ENCODE data around the gene LYZ.
A peak's percentile ranks its signal among the peaks of the same experiment; 100 is the strongest.
"Not testable (repeated sequence)": the region's sequence is repeated elsewhere in the genome, so short reads cannot be mapped to it uniquely, and the experiment has no call there.

The LYZ gene

GRCh38 chr12:69348162-69348938 is at the start of gene LYZ:
LYZ (plus strand) TSS chr12:69348381; CDS start chr12:69348409, 28 bp downstream.
- DNase-seq = peak in 1 of 2 donors; percentile 56

DNA sequence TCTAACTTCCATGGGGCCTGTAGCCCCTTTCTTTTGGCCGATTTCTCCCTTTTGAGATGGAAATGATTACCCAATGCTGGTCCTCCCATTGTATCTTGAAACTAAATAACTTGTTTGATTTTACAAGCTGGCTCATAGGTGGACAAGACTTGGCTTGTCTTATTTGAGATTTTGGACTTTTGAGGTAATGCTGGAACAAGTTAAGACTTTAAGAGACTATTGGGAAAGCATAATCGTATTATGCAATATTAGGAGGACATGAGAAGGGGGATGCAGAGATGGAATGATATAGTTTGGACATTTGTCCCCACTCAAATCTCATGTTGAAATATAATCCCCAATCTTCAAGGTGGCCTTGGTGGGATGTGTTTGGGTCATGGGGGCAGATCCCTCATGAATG is 49.2 kb upstream of the LYZ start:
- DNase-seq = no peak

- no peak for DNase-seq
Observed at GRCh38 chr12:69304284-69304683, 43.9 kb upstream of the LYZ start.

GRCh38 chr12:69309461-69309860 is 38.7 kb upstream of the LYZ start:
- no peak for DNase-seq

GRCh38 chr12:69313209-69313608 is 35.0 kb upstream of the LYZ start:
- no peak for DNase-seq

DNA sequence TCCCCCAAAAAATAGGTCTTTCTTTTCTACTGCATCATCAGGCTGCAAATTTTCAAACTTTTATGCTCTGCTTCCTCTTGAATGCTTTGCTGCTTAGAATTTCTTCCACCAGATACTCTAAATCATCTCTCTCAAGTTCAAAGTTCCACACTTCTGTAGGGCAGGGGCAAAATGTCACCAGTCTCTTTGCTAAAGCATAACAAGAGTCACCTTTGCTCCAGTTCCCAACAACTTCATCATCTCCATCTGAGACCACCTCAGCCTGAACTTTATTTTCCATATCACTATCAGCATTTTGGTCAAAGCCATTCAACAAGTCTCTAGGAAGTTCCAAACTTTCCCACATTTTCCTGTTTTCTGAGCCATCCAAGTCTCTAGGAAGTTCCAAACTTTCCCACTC is 31.4 kb upstream of the LYZ start:
- not testable (repeated sequence) for DNase-seq

- not testable (repeated sequence) for DNase-seq
Observed at GRCh38 chr12:69317233-69317632, 30.9 kb upstream of the LYZ start.

- DNase-seq = no peak
Observed at GRCh38 chr12:69318225-69318624, 30.0 kb upstream of the LYZ start.

- DNase-seq = no peak
Observed at GRCh38 chr12:69321351-69321750, 26.8 kb upstream of the LYZ start.

- DNase-seq = no peak
Observed at GRCh38 chr12:69324797-69325466, 23.2 kb upstream of the LYZ start.

- no peak for DNase-seq
Observed at GRCh38 chr12:69328426-69328825, 19.8 kb upstream of the LYZ start.

- DNase-seq = peak; percentile 57 to 67
Observed at GRCh38 chr12:69329669-69330428, 18.3 kb upstream of the LYZ start.

- peak; percentile 60 to 67 for DNase-seq
Observed at GRCh38 chr12:69330475-69331473, 17.4 kb upstream of the LYZ start.

DNA sequence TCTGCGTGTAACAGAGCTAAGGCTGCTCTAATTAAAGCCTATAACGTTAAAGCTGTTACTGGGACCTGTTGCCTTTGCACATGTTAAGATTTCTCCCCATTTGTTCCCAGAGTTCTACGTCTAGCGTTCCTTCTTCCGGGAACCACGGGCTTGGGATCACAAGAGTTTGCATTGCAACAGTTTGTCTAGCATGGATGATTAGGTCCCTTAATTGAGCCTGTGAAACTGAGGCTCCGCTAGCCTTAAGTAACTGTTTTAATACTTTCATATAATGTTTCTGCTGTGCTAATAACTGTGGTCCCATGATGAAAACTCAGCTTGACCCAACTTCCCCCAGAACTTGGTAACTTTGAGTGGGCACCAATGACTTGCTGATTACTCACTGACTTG is 16.7 kb upstream of the LYZ start:
- DNase-seq = no peak

DNA sequence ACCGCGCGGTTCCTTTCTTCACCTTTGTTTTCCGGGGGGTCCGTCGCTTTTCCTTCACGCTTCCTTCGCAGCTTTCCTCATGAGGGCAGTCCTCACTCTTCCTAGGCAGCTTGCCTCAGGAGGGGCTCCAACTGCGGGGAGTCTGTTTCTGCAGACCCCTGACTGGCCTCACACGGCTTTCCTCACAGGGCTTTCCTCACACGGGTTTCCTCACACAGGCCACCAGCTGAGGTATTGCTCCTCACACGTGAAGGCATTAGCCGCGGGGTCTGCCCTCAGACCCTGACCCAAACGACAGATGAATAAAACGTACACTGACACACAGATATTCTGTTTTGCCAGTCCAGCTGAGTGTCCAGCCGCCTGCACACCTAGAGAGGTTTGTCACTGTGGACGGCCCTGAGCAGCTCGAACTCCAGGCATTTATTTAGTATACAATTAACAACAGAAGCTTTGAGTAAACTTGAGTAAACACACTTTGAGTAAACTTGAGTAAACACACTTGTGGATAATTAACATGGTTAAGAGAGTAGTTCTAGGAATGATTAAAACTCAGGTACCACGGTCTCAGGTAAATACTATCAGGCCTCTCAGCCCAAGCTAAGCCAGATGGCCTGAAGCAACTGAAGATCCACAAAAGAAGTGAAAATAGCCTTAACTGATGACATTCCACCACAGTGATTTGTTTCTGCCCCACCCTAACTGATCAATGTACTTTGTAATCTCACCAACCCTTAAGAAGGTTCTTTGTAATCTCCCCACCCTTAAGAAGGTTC is 16.1 kb upstream of the LYZ start:
- no peak for DNase-seq

DNA sequence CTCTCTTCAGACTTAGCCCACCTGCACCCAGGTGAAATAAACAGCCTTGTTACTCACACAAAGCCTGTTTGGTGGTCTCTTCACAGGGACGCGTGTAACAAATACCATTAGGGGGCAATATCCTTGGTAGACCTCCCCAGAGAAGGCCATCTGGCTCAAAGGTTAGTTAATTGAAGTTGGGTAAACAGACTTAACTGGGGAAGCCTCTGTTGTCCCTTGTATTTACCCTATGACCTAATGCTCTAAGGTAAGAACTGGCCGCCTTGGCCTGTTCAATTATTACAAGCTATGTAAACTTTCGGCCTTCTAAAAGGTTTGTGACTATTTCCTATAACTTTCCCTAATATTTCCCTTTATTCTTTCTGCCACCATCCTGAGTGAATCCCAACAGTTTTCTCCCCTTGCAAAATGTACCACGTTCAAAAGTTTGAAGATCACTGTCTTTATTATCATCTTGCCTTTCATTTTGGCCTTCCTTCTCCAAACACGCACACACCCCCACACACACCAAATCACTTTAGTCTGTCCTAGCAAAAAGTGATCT is 15.3 kb upstream of the LYZ start:
- DNase-seq = no peak

- no peak for DNase-seq
Observed at GRCh38 chr12:69334158-69334557, 14.0 kb upstream of the LYZ start.

DNA sequence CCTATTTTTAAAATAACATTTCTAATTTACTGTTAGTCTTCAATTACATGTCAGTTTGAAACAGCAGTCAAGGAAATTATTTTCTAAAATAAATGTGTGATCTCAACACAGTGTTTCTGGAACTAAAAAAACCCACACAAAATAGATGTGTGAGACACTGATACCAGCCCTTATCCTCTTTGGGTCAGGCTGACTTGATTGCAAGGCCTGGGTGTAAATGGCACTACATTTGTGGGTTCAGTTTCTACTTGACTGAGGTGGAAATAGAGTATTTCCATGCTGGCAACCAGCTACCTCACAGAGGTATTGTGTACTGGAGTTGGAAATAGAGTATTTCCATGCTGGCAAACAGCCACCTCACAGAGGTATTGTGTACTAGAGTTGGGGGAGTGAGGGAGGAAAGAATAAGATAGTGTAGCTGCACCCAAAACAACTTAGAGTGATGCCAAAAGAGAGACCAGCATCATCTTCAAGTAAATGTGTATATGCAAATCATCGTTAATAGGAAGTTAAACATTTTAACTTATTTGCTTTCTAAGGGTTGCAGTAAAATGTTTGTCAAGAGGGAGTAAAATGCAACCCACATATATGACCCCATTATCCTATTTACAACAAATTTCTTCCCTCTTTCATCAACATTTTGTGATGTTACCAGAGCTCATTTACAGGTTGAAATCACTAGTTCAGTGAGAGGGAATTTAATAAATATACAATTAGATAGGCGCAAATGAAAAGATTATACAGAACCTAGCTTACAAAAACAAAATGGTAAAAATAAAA is 10.7 kb upstream of the LYZ start:
- no peak for DNase-seq

DNA sequence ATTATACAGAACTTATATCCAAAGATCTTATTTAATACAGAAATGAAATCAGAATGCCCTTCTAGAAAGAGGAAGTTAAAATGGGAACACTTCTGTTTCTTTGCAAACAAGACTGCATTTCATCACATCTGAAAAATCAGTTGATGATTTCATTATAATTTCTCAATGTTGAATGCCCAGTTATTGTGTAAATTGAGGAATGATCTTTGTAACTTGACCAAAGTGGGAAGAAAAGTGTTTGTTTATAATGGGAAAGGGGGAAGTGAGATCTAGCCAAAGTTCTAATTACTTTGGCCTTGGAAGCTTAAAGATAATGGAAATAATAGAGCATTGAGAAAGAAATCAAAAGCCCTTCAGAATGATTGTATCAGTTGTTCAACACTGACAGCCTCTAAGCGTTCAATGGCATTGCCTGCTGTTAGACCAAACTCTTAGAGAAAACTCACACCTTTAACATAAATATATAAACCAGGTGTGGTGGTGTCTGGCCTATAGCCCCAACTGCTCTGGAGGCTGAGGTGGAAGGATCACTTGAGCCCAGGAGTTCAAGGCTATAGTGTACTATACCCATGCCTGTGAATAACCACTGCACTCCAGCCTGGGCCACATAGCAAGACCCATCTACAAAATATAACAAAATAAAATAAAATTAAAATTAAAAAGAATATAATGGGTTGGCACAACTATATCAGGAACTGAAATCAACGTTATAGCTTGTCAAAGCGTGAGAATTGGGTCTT is 9.9 kb upstream of the LYZ start:
- DNase-seq = no peak

- DNase-seq = no peak
Observed at GRCh38 chr12:69338936-69339335, 9.2 kb upstream of the LYZ start.

All from CD4-positive, alpha-beta T cell treated with Interleukin-1 beta for 1 hour (primary cell).